Ascending aorta (tissue), 2 donors: ENCODE results near the gene CD7. TPM values are rescaled to one million over a fixed set of nuclear protein-coding genes. Genes with fewer than 3 reads are reported as not detected.

ENCODE experiments used
- DNase-seq, 2 donors: peaks; one replicate each; pipeline ENCODE4 v3.0.0-alpha.2; 2019; ENCODE audit warnings: low spot score in 2 of 2
- H3K27ac ChIP-seq, 2 donors: fragments of 200-600 bp; sonication (generic); one replicate each; pipeline ENCODE4 v1.5.1; 2016 to 2017; ENCODE audit warnings: mild to moderate bottlenecking in 1 of 2
- H3K27me3 ChIP-seq: fragments of 200-600 bp; sonication (generic); one replicate; pipeline ENCODE4 v1.5.1; 2017
- H3K36me3 ChIP-seq, 2 donors: fragments of 200-600 bp; sonication (generic); one replicate each; pipeline ENCODE4 v1.5.1; 2016
- H3K4me1 ChIP-seq, 2 donors: fragments of 200-600 bp; sonication (generic); one replicate each; pipeline ENCODE4 v1.5.1; 2016 to 2017; ENCODE audit warnings: mild to moderate bottlenecking in 1 of 2
- H3K4me3 ChIP-seq, 2 donors: fragments of 200-600 bp; sonication (generic); one replicate each; pipeline ENCODE4 v1.5.1; 2016 to 2017; ENCODE audit warnings: mild to moderate bottlenecking in 1 of 2
- H3K9me3 ChIP-seq, 2 donors: fragments of 200-600 bp; sonication (generic); one replicate each; pipeline ENCODE4 v1.5.1; 2016
- CTCF ChIP-seq, 3 experiments: fragments of 200-600 bp in 2 of 3; fragments of 450-650 bp in 1 of 3; sonication (generic) in 2 of 3; IDR thresholded peaks; one replicate each; pipeline ENCODE4 v1.5.1; 2016 to 2019; ENCODE audit warnings: antibody characterized with exemption in 3 of 3, mild to moderate bottlenecking in 1 of 3, moderate library complexity in 1 of 3
- intact Hi-C: fragments of 100-400 bp; cut with DNase I; formaldehyde crosslinking; loops from one replicate; pipeline ENCODE4 v1.15.1; 2023
- total RNA-seq: library from RNA; depleted of rRNA; stranded (reverse); fragments of >200 nt; gene quantifications from one replicate; pipeline ENCODE4 v1.1.0, GENCODE V29; 2016

Gene CD7
- total RNA-seq, 1 donor from 2014 or later, result 6.7 TPM

- Histone ChIP-seq H3K4me3 (no peak overlapping the region), H3K27me3 (no peaks in the 10 kb centered on the region), H3K9me3 (no peaks in the 10 kb centered on the region), H3K36me3 (no peaks in the 10 kb centered on the region), H3K4me1 (no peaks in the 10 kb centered on the region), H3K27ac (no peak overlapping the region)
- TF ChIP-seq CTCF (IDR thresholded peaks at IDR 0.05), result no peak
- intact Hi-C loops, result no loop called here
- DNase-seq, result no peak
These were observed 32.3 kb downstream of the CD7 start for GRCh38 chr17:82285141-82285540.

- Histone ChIP-seq H3K27ac (no peak overlapping the region), H3K36me3 (no peaks in the 10 kb centered on the region), H3K4me3 (no peak overlapping the region), H3K9me3 (no peaks in the 10 kb centered on the region), H3K4me1 (no peaks in the 10 kb centered on the region), H3K27me3 (no peaks in the 10 kb centered on the region)
- intact Hi-C loops, result no loop called here
- DNase-seq, result no peak
- TF ChIP-seq CTCF (IDR thresholded peaks at IDR 0.05), result no peak
These were observed 34.1 kb downstream of the CD7 start for GRCh38 chr17:82283208-82283749.

- H3K27me3 ChIP-seq, result no peaks in the 10 kb centered on the region
- DNase-seq, result no peak
- TF ChIP-seq CTCF (IDR thresholded peaks at IDR 0.05), result no peak
- H3K4me1 ChIP-seq, result no peaks in the 10 kb centered on the region
- H3K4me3 ChIP-seq, result no peak overlapping the region
- intact Hi-C loops, result no loop called here
- no peaks in the 10 kb centered on the region for H3K9me3 ChIP-seq
- H3K27ac ChIP-seq, result no peak overlapping the region
- H3K36me3 ChIP-seq, result no peaks in the 10 kb centered on the region
These were observed 34.9 kb downstream of the CD7 start for GRCh38 chr17:82282239-82283207.

GRCh38 chr17:82281502-82282238 is 35.7 kb downstream of the CD7 start:
- Histone ChIP-seq H3K36me3 (no peaks in the 10 kb centered on the region), H3K27me3 (no peaks in the 10 kb centered on the region), H3K9me3 (no peaks in the 10 kb centered on the region), H3K27ac (no peak overlapping the region), H3K4me1 (no peaks in the 10 kb centered on the region), H3K4me3 (no peak overlapping the region)
- no peak for DNase-seq
- intact Hi-C loops, result no loop called here
- no peak for TF ChIP-seq CTCF (IDR thresholded peaks at IDR 0.05)

- no peak for DNase-seq
- Histone ChIP-seq H3K4me1 (no peaks in the 10 kb centered on the region), H3K36me3 (no peaks in the 10 kb centered on the region), H3K4me3 (no peak overlapping the region), H3K9me3 (no peaks in the 10 kb centered on the region), H3K27ac (no peak overlapping the region), H3K27me3 (no peaks in the 10 kb centered on the region)
- intact Hi-C loops, result no loop called here
- TF ChIP-seq CTCF (IDR thresholded peaks at IDR 0.05), result no peak
These were observed 36.3 kb downstream of the CD7 start for GRCh38 chr17:82281076-82281475.
